Keratinocyte (primary cell): ENCODE measurements around the gene MOG. TPM values are rescaled to one million over a fixed set of nuclear protein-coding genes. Genes with fewer than 3 reads are reported as not detected.
A peak's percentile ranks its signal among the peaks of the same experiment; 100 is the strongest.

Source experiments
- DNase-seq: peaks from one replicate; pipeline ENCODE4 v3.0.0-alpha.2; 2011; ENCODE audit warnings: low read depth, missing footprints, low spot score
- FAIRE-seq: peaks from 2 replicates; lab custom pipeline; 2011; peaks lifted over from hg19 to GRCh38; lab: Jason Lieb, UNC
- H2AFZ ChIP-seq: 2 replicates; pipeline ENCODE4 v1.6.0; 2012; ENCODE audit warnings: low read length, control low read depth, inconsistent platforms; ENCODE audit not compliant: control insufficient read depth
- H3K27ac ChIP-seq: 2 replicates; pipeline ENCODE4 v1.5.1; 2011; ENCODE audit warnings: low read length; ENCODE audit not compliant: control insufficient read depth, insufficient read depth
- H3K27me3 ChIP-seq: 3 replicates; pipeline ENCODE4 v1.6.0; 2011; ENCODE audit warnings: low read length; ENCODE audit not compliant: control insufficient read depth, insufficient read depth; ENCODE audit errors: extremely low read depth
- H3K36me3 ChIP-seq, 2 experiments: 2 replicates in 1 of 2; 3 replicates in 1 of 2; pipeline ENCODE4 v1.5.1; 2011; ENCODE audit warnings: low read length in 2 of 2, mild to moderate bottlenecking in 1 of 2; ENCODE audit not compliant: control insufficient read depth in 2 of 2, insufficient read depth in 2 of 2; ENCODE audit errors: extremely low read depth in 1 of 2
- H3K4me1 ChIP-seq: 3 replicates; pipeline ENCODE4 v1.5.1; 2011; ENCODE audit warnings: low read length; ENCODE audit not compliant: control insufficient read depth, insufficient read depth; ENCODE audit errors: extremely low read depth
- H3K4me2 ChIP-seq: 3 replicates; pipeline ENCODE4 v1.6.0; 2011; ENCODE audit warnings: low read depth, low read length; ENCODE audit not compliant: control insufficient read depth, insufficient read depth; ENCODE audit errors: extremely low read depth
- H3K4me3 ChIP-seq, 3 experiments: fragments of 200-600 bp in 1 of 3; sonication (generic) in 1 of 3; 2 replicates in 2 of 3; 3 replicates in 1 of 3; pipeline ENCODE4 v1.5.1; 2011 to 2016; ENCODE audit warnings: low read length in 3 of 3, mild to moderate bottlenecking in 3 of 3, control low read depth in 2 of 3, inconsistent platforms in 1 of 3, low read depth in 1 of 3, mixed read lengths in 1 of 3, mixed run types in 1 of 3, moderate library complexity in 1 of 3; ENCODE audit not compliant: control insufficient read depth in 2 of 3, insufficient read depth in 2 of 3; ENCODE audit errors: extremely low read depth in 1 of 3
- H3K79me2 ChIP-seq: 2 replicates; pipeline ENCODE4 v1.6.0; 2012; ENCODE audit warnings: low read length; ENCODE audit not compliant: control insufficient read depth, insufficient read depth
- H3K9ac ChIP-seq: 3 replicates; pipeline ENCODE4 v1.6.0; 2011; ENCODE audit warnings: low read length; ENCODE audit not compliant: control insufficient read depth, insufficient read depth; ENCODE audit errors: extremely low read depth
- H3K9me1 ChIP-seq: 3 replicates; pipeline ENCODE4 v1.6.0; 2011; ENCODE audit warnings: low read length; ENCODE audit not compliant: control insufficient read depth, insufficient read depth; ENCODE audit errors: extremely low read depth
- H3K9me3 ChIP-seq: 2 replicates; pipeline ENCODE4 v1.5.1; 2012; ENCODE audit warnings: low read depth, low read length; ENCODE audit not compliant: control insufficient read depth
- H4K20me1 ChIP-seq: 3 replicates; pipeline ENCODE4 v1.6.0; 2011; ENCODE audit warnings: low read length; ENCODE audit not compliant: control insufficient read depth, insufficient read depth; ENCODE audit errors: extremely low read depth
- EZH2 ChIP-seq: IDR thresholded peaks from one replicate; pipeline ENCODE4 v1.6.1; 2012; ENCODE audit warnings: inconsistent platforms, mild to moderate bottlenecking, low read length, moderate library complexity
- dilution Hi-C: fragments of 300-500 bp; cut with MboI; formaldehyde crosslinking; loops from one replicate; pipeline ENCODE4 v1.7.0; 2020; ENCODE audit warnings: low sequenced_read_pairs; ENCODE audit not compliant: extremely low pct_ligation_motif_present
- polyA plus RNA-seq, 5 experiments: library from polyadenylated mRNA; depleted of rRNA in 3 of 5; stranded (reverse) in 3 of 5; stranded (forward) in 1 of 5; unstranded in 1 of 5; fragments of >200 nt; gene quantifications; 1 replicate in 1 of 5; 2 replicates in 3 of 5; 3 replicates in 1 of 5; pipeline versions ENCODE4 v1.2.1 to v1.2.3, GENCODE V29; 2011 to 2012; ENCODE audit warnings: missing spikeins in 2 of 5, low read depth in 1 of 5, low replicate concordance in 1 of 5
- TF ChIP-seq, protein P1 (sequence below), 3 experiments: IDR thresholded peaks in 1 of 3; conservative IDR thresholded peaks in 1 of 3; optimal IDR thresholded peaks in 1 of 3; 2 replicates in 2 of 3; 3 replicates in 1 of 3; pipeline versions ENCODE3 to v1.5.1; 2011; ENCODE audit warnings: low read length in 3 of 3, mild to moderate bottlenecking in 3 of 3, moderate library complexity in 2 of 3, control low read depth in 1 of 3, inconsistent platforms in 1 of 3; ENCODE audit not compliant: insufficient read depth in 2 of 3; ENCODE audit errors: extremely low read depth in 1 of 3

Gene MOG
- polyA plus RNA-seq, 1 donor (not counting 4 experiments of a cell fraction or from before 2014, with no cell fraction given): not detected

DNA sequence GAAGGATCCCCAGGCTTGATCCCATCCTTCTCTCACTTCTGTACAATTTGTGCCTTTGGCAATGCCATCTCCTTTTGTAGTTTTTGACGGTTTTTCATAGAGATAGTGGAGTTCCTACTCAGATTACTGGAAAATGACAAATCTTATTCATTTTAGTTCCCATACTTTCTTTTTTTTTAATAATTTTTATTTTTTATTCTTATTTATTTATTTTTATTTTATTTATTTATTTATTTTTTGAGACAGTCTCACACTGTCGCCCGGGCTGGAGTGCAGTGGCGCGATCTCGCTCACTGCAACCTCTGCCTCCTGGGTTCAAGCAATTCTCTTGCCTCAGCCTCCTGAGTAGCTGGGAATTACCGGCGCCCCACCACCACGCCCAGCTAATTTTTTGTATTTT is 19.6 kb upstream of the MOG start:
- Histone ChIP-seq H3K27me3 (no peaks in the 10 kb centered on the region), H2AFZ (no peak overlapping the region), H4K20me1 (no peaks in the 10 kb centered on the region), H3K4me1 (peaks cover 13% of the 10 kb centered on the region), H3K36me3 (no peaks in the 10 kb centered on the region), H3K9me1 (no peaks in the 10 kb centered on the region), H3K27ac (no peak overlapping the region), H3K79me2 (no peaks in the 10 kb centered on the region), H3K9ac (no peak overlapping the region), H3K9me3 (no peaks in the 10 kb centered on the region), H3K4me2 (no peak overlapping the region), H3K4me3 (no peak overlapping the region)
- TF ChIP-seq EZH2: no peak
- TF ChIP-seq, protein P1, sequence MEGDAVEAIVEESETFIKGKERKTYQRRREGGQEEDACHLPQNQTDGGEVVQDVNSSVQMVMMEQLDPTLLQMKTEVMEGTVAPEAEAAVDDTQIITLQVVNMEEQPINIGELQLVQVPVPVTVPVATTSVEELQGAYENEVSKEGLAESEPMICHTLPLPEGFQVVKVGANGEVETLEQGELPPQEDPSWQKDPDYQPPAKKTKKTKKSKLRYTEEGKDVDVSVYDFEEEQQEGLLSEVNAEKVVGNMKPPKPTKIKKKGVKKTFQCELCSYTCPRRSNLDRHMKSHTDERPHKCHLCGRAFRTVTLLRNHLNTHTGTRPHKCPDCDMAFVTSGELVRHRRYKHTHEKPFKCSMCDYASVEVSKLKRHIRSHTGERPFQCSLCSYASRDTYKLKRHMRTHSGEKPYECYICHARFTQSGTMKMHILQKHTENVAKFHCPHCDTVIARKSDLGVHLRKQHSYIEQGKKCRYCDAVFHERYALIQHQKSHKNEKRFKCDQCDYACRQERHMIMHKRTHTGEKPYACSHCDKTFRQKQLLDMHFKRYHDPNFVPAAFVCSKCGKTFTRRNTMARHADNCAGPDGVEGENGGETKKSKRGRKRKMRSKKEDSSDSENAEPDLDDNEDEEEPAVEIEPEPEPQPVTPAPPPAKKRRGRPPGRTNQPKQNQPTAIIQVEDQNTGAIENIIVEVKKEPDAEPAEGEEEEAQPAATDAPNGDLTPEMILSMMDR (optimal IDR thresholded peaks at IDR 0.05 in 1 of 3, IDR thresholded peaks at IDR 0.05 in 1 of 3, conservative IDR thresholded peaks at IDR 0.05 in 1 of 3; ENCODE audit: extremely low read depth in 1 of 3, insufficient read depth in 2 of 3, low read length in 3 of 3): no peak
- DNase-seq (no peak), FAIRE-seq (no peak)
- dilution Hi-C loops: no loop called here

DNA sequence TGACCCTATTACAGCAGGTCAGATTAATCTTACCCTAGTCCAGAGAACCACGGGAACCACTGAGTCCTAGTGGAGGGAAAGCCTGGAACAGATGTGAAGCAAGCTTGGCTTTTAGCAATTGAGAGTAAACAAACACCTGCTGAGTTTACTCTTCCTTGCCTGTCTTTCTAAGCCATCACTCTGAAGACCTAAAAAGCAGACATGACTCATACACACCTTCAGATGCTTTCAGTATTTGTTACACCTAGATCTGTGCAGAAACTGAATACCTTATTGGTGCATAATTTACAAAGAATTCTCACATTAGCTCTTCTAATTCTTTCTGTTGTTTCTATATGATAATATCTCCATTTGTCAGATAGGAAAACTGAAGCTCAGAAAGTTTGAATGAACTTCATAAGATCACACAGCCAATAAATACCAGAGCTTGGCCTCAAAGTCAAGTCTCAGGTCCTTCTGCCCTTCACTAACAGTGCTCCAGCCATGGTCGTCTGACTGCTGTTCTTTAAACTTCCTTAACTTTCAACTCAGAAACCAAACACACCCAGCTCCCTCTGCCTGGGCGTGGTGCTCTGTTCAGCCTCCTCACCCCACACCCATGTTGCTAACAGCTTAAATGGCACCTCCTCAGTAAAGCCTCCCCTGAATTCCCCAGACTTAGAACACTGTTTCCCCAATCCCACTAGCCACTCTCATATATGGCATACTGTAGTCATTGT is 15.3 kb upstream of the MOG start:
- FAIRE-seq: peak; percentile 71
- no peak overlapping the region for H3K4me2 ChIP-seq

More for the DNA sequence above, 15.3 kb upstream of the MOG start:
- H3K36me3 ChIP-seq: no peaks in the 10 kb centered on the region
- dilution Hi-C loops: no loop called here
- no peaks in the 10 kb centered on the region for H4K20me1 ChIP-seq
- H3K27ac ChIP-seq: no peak overlapping the region
- H3K4me3 ChIP-seq: no peak overlapping the region
- H3K4me1 ChIP-seq: peaks cover 7% of the 10 kb centered on the region
- H2AFZ ChIP-seq: no peak overlapping the region
- TF ChIP-seq EZH2: no peak
- TF ChIP-seq, protein P1 (optimal IDR thresholded peaks at IDR 0.05 in 1 of 3, IDR thresholded peaks at IDR 0.05 in 1 of 3, conservative IDR thresholded peaks at IDR 0.05 in 1 of 3; ENCODE audit: extremely low read depth in 1 of 3, insufficient read depth in 2 of 3, low read length in 3 of 3): no peak
- H3K79me2 ChIP-seq: no peaks in the 10 kb centered on the region
- no peaks in the 10 kb centered on the region for H3K27me3 ChIP-seq
- no peaks in the 10 kb centered on the region for H3K9me3 ChIP-seq
- H3K9ac ChIP-seq: no peak overlapping the region
- DNase-seq: no peak
- no peaks in the 10 kb centered on the region for H3K9me1 ChIP-seq
